ENCODE results near the gene SNTB2. TPM values are rescaled to one million over a fixed set of nuclear protein-coding genes. Genes with fewer than 3 reads are reported as not detected.
"Not testable (repeated sequence)": the region's sequence is repeated elsewhere in the genome, so short reads cannot be mapped to it uniquely, and the experiment has no call there.

Gene SNTB2
- total and polyA plus RNA-seq, 2 donors (not counting 3 experiments of a cell fraction or from before 2014, with no cell fraction given), result 24.9 to 73.7 TPM

DNA sequence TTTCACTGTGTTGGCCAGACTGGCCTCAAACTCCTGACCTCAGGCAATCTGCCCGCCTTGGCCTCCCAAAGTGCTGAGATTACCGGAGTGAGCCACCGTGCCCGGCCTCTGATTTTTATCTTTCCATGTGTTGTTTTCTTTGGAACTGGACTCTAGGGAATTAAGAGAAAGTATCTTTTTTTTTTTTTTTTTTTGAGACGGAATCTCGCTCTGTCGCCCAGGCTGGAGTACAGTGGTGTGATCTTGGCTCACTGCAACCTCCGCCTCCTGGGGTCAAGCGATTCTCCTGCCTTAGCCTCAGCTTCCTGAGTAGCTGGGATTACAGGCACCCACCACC, 72.4 kb downstream of the SNTB2 start:
- H3K9ac ChIP-seq (replicated peaks; ENCODE audit: extremely low read depth, insufficient read depth, low read length); H3K36me3 ChIP-seq (ENCODE audit: control insufficient read depth in 2 of 2, extremely low read depth in 1 of 2, insufficient read depth in 2 of 2, low read length in 2 of 2); H3K4me3 ChIP-seq (replicated peaks in 1 of 3; ENCODE audit: insufficient read depth in 1 of 3, low read depth in 1 of 3, low read length in 3 of 3); H3K9me1 ChIP-seq (replicated peaks; ENCODE audit: control insufficient read depth, extremely low read depth, insufficient read depth, low read length); DNase-seq (ENCODE audit: low read depth, low spot score); H4K20me1 ChIP-seq (replicated peaks; ENCODE audit: control insufficient read depth, extremely low read depth, insufficient read depth, low read length); H2AFZ ChIP-seq (ENCODE audit: low read depth, low read length); H3K4me2 ChIP-seq (ENCODE audit: insufficient read depth, low read length); dilution Hi-C loops (cut with MboI; ENCODE audit: extremely low pct_ligation_motif_present, low sequenced_read_pairs); BruUV-seq (replicated peaks); intact Hi-C loops (cut with micrococcal nuclease); H3K9me3 ChIP-seq (replicated peaks; ENCODE audit: control insufficient read depth, insufficient read depth, low read length); H3K27me3 ChIP-seq (ENCODE audit: control insufficient read depth in 2 of 2, insufficient read depth in 2 of 2, low read length in 2 of 2); H3K4me1 ChIP-seq (ENCODE audit: control insufficient read depth, extremely low read depth, insufficient read depth, low read length); FAIRE-seq; H3K27ac ChIP-seq (ENCODE audit: insufficient read depth, low read depth, low read length): not testable (repeated sequence)
- peaks cover 62% of the 10 kb centered on the region for H3K79me2 ChIP-seq (ENCODE audit: control insufficient read depth, insufficient read depth, low read length)
- ChIA-PET CTCF (interaction anchor here (1.1 to 3.1 kb wide), 3 partner anchors 92 to 109 kb away, joined by 3 to 13 read pairs (median 5); no protein-coding TSS in a partner anchor), POLR2A (interaction anchor here (0.6 kb wide), 2 partner anchors 74 to 504 kb away, joined by 3 read pairs; no protein-coding TSS in a partner anchor)

DNA sequence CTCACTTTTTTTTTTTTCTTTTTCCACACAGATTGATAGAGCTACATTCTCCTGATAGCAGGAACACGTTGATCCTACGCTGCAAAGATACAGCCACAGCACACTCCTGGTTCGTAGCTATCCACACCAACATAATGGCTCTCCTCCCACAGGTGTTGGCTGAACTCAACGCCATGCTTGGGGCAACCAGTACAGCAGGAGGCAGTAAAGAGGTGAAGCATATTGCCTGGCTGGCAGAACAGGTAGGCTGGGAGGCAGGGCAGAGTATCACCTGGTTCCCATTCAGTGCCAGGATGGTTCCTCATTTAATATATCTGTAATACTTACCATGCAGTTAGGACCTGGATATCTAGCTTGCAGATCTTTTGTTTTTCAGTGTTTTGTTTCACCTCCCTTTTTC, 73.1 kb downstream of the SNTB2 start:
- no peaks in the 10 kb centered on the region for H4K20me1 ChIP-seq (replicated peaks; ENCODE audit: control insufficient read depth, extremely low read depth, insufficient read depth, low read length)
- no peak overlapping the region for H3K4me3 ChIP-seq (replicated peaks in 1 of 3; ENCODE audit: insufficient read depth in 1 of 3, low read depth in 1 of 3, low read length in 3 of 3)
- no peaks in the 10 kb centered on the region for H3K27me3 ChIP-seq (ENCODE audit: control insufficient read depth in 2 of 2, insufficient read depth in 2 of 2, low read length in 2 of 2)
- H3K4me1 ChIP-seq (ENCODE audit: control insufficient read depth, extremely low read depth, insufficient read depth, low read length), result no peaks in the 10 kb centered on the region
- FAIRE-seq, result no peak
- dilution Hi-C loops (cut with MboI; ENCODE audit: extremely low pct_ligation_motif_present, low sequenced_read_pairs) (no loop called here), intact Hi-C loops (cut with micrococcal nuclease) (no loop called here)
- peaks cover 4 to 6% of the 10 kb centered on the region in 2 experiments for H3K36me3 ChIP-seq (ENCODE audit: control insufficient read depth in 2 of 2, extremely low read depth in 1 of 2, insufficient read depth in 2 of 2, low read length in 2 of 2)
- no peaks in the 10 kb centered on the region for H3K9me1 ChIP-seq (replicated peaks; ENCODE audit: control insufficient read depth, extremely low read depth, insufficient read depth, low read length)
- no peak for DNase-seq (ENCODE audit: low read depth, low spot score)
- no TSS peak for BruUV-seq (replicated peaks)
- CTCF ChIA-PET, result interaction anchor here (0.6 to 1.6 kb wide), 5 partner anchors 12 to 110 kb away, joined by 3 to 5 read pairs (median 4); no protein-coding TSS in a partner anchor
- H3K9ac ChIP-seq (replicated peaks; ENCODE audit: extremely low read depth, insufficient read depth, low read length), result no peak overlapping the region
- H3K27ac ChIP-seq (ENCODE audit: insufficient read depth, low read depth, low read length), result no peak overlapping the region
- TF ChIP-seq JUN (IDR thresholded peaks at IDR 0.05; ENCODE audit: borderline replicate concordance, insufficient read depth, insufficient read length, low read depth) (no peak), FOS (IDR thresholded peaks at IDR 0.05; ENCODE audit: borderline replicate concordance, insufficient read depth, low read length) (no peak), POLR2AphosphoS5 (IDR thresholded peaks at IDR 0.05; ENCODE audit: insufficient read depth, low read depth, low read length) (no peak)
- TF ChIP-seq, protein P1, sequence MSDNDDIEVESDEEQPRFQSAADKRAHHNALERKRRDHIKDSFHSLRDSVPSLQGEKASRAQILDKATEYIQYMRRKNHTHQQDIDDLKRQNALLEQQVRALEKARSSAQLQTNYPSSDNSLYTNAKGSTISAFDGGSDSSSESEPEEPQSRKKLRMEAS (IDR thresholded peaks at IDR 0.05; ENCODE audit: insufficient read depth, insufficient read length), result no peak
- TF ChIP-seq, protein P2, sequence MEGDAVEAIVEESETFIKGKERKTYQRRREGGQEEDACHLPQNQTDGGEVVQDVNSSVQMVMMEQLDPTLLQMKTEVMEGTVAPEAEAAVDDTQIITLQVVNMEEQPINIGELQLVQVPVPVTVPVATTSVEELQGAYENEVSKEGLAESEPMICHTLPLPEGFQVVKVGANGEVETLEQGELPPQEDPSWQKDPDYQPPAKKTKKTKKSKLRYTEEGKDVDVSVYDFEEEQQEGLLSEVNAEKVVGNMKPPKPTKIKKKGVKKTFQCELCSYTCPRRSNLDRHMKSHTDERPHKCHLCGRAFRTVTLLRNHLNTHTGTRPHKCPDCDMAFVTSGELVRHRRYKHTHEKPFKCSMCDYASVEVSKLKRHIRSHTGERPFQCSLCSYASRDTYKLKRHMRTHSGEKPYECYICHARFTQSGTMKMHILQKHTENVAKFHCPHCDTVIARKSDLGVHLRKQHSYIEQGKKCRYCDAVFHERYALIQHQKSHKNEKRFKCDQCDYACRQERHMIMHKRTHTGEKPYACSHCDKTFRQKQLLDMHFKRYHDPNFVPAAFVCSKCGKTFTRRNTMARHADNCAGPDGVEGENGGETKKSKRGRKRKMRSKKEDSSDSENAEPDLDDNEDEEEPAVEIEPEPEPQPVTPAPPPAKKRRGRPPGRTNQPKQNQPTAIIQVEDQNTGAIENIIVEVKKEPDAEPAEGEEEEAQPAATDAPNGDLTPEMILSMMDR (IDR thresholded peaks at IDR 0.05; ENCODE audit: extremely low read depth in 1 of 2, insufficient read depth in 1 of 2, low read depth in 1 of 2, low read length in 2 of 2), result no peak
- H3K9me3 ChIP-seq (replicated peaks; ENCODE audit: control insufficient read depth, insufficient read depth, low read length), result no peaks in the 10 kb centered on the region
- H2AFZ ChIP-seq (ENCODE audit: low read depth, low read length), result no peak overlapping the region
- POLR2A ChIA-PET, result interaction anchor here (0.6 kb wide), 1 partner anchor 504 kb away, joined by 3 read pairs; no protein-coding TSS in a partner anchor
- no peak overlapping the region for H3K4me2 ChIP-seq (ENCODE audit: insufficient read depth, low read length)
- peaks cover 56% of the 10 kb centered on the region for H3K79me2 ChIP-seq (ENCODE audit: control insufficient read depth, insufficient read depth, low read length)

Data from endothelial cell of umbilical vein (primary cell).